IPS-18c (cell line): ENCODE data around the gene TMED1.
"Not testable (repeated sequence)": the region's sequence is repeated elsewhere in the genome, so short reads cannot be mapped to it uniquely, and the experiment has no call there.

Experiments
- H3K4me3 ChIP-seq: 2 replicates; pipeline ENCODE4 v1.7.0; 2013; ENCODE audit warnings: low read depth, mild to moderate bottlenecking, low read length, moderate library complexity; ENCODE audit not compliant: insufficient read depth
- H3K9me3 ChIP-seq: one replicate; pipeline ENCODE4 v1.6.1; 2013; ENCODE audit warnings: mild to moderate bottlenecking, low read length, moderate library complexity; ENCODE audit not compliant: control insufficient read depth, insufficient read depth

TMED1 gene

DNA sequence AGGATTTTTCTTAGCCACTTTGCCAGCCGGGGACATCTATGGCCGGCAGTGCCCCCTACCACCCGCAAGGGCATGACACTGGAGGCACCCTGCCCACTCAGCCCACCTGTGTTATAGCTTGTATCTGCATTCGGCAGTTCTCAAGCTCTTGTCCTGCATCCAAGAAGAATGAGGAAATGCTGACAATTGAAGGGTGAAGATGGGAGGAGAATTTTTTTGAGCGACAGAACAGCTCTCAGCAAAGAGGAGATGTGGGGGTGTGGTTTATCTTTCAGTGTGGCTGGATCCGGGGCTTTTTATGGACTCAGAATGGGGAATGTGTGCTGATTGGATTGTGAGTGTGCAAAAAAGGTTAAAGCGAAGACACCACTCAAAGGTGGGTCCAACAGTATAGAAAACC, 6.8 kb upstream of the TMED1 start:
- H3K9me3 ChIP-seq: peaks cover 4% of the 10 kb centered on the region
- no peak overlapping the region for H3K4me3 ChIP-seq

DNA sequence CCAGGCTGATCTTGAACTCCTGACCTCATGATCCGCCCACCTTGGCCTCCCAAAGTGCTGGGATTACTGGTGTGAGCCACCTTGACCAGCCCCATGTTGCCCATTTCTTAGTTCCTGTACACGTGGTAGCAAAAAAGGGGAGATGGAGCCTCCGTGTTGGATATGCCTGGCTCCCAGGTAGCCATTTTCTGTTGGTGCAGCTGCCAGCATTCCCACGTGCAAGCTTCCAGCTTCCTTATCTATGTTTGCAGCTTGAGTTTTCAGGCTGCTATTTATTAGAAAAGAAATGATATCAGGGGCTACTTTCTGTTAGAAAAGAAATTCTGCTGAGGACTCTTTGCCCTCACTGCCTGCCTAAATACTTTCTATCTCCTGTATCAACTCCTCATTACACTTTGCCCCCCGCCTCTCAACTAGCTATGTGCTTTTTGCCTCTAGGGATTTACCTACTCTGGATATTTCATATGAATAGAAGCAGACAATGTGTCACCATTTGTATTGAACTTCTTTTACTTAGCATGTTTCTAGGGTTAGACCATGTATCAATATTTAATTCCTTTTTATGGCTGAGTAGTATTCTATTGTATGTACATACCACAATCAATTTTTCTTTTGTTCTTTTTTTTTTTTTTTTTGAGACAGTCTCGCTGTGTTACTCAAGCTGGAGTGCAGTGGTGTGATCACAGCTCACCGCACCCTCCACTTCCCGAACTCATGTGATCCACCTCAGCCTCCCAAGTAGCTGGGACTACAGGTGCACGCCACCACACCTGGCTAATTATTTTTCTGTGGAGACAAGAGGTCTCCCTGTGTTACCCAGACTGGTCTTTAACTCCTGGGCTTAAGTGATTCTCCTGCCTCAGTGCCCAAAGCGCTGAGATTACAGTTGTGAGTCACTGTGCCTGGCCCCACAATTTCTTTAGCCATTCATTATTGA, 3.4 kb upstream of the TMED1 start:
- no peak overlapping the region for H3K4me3 ChIP-seq
- H3K9me3 ChIP-seq: peaks cover 4% of the 10 kb centered on the region

DNA sequence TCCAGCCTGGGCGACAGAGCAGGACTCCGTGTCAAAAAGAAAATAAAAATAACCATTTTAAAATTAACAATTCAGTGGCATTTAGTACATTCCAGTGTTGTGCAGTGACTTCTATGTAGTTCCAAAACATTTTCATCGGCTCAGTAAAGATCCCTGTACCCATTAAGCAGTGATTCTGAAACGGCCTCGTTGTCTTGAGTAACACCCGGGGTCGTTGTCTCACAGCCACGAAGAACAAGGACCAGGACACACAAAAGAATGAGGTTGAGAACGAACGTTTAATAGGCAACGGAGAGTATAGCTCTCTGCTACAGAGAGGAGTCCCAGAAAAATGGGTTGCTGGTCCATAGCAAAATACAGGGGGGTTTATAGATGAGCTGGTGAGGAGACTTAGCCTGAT, 2.4 kb upstream of the TMED1 start:
- no peak overlapping the region; the same call in 1 of the 2 replicates for H3K4me3 ChIP-seq
- H3K9me3 ChIP-seq: peaks cover 4% of the 10 kb centered on the region

DNA sequence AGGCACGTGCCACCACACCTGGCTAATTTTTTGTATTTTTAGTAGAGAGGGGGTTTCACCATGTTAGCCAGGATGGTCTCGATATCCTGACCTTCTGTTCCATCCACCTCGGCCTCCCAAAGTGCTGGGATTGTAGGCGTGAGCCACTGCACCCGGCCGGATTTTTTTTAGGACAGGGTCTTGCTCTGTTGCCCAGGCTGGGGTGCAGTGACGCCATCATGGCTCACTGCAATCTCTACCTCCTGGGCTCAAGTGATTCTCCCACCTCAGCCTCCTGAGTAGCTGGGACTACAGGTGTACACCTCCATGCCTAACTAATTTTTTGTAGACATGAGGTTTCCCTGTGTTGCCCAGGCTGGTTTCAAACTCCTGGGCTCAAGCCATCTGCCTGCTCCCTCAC, 1.6 kb upstream of the TMED1 start:
- not testable (repeated sequence) for H3K4me3 ChIP-seq, H3K9me3 ChIP-seq

DNA sequence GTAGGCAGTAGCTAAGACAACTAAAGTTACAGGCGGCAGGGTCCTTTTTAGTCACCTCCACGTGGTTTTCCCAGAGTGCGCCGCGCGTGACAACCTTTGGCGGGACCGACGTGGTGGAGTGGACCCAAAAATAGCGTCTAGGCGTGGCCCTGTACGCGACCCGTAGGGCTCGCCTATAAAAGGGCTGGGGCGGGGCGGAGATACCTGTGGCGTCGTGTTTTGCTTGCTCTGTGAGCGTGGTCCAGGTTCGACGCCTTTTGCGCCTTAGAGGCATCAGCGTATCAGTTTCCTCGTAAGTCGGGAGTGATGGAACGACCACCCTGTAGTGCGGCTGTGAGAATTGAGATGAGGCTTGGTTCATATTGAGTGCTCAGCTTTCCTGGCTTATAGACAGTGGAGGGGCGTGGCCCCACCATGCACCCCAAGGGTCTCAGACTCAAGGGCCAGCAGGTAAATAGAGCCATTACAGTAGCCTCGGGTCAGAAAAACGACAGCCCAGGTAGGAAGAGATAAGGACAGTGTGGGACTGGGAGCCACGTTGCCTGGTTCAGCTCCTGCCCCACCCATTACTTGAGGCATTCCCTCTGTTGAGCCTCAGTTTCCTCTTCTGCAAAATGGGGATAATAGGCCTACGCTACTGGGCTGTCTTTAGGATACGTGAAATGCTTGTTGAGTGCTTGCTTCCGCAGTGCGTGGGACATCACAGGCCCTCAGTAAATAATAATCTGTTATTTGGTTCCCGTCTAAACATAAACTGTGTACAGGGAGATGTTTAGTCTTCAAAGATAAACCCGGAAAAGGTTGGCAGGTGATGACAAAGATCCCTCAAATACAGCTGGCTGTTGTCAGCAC, 693 bp upstream of the TMED1 start:
- peaks cover 4% of the 10 kb centered on the region for H3K9me3 ChIP-seq
- H3K4me3 ChIP-seq: peak overlapping the region; percentile 85; the same call in 1 of the 2 replicates

DNA sequence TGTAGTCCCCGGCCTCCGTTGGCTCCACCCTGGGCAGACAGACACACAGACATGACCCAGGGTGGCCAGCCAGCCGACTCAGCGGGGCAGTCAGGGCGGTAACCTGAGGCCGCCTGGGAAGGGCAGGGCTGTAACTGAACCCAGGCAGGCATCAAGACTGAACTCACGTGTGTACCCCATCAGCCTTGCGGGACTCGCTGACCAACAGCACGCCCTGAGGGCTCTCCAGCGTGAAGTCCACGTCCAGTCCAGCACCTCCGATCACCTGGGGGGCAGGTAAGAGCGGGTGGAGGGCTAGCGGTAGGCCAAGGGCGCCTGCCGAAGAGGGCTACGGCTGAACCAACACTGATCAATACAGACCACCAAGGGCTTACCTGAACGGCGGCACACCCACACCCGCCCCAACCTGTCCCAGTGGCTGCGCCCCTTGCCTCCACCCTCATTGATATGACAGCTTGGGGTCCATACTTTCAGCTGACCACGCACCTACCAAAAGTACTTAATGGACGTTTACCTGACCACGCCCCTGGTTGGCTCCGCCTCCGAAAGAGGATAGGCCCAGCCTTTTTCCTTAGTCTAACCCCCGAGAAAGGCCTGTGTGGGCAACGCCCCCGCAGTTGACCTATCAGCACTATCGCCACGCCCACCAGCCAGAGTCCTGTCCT, 791 bp downstream of the TMED1 start:
- Histone ChIP-seq H3K4me3 (peak overlapping the region; percentile 43), H3K9me3 (peaks cover 4% of the 10 kb centered on the region)

DNA sequence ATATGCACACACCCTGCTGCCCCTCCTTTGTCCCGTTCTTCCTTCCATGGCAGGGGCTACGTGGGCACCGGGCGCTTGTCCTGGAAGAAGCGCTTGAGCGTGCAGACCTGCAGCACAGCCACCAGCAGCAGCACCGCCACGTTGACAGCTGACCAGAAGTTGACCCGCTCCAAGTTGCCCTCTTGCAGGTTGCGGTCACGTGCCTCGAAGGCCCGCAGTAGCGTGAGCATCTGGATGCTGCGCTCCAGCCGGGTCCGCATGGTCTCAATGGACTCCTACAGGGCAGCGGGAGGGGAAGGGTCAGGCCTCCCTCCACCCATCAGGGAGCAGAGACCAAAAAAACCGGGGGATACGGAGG, 3.1 kb downstream of the TMED1 start:
- H3K9me3 ChIP-seq: no peaks in the 10 kb centered on the region
- no peak overlapping the region for H3K4me3 ChIP-seq

DNA sequence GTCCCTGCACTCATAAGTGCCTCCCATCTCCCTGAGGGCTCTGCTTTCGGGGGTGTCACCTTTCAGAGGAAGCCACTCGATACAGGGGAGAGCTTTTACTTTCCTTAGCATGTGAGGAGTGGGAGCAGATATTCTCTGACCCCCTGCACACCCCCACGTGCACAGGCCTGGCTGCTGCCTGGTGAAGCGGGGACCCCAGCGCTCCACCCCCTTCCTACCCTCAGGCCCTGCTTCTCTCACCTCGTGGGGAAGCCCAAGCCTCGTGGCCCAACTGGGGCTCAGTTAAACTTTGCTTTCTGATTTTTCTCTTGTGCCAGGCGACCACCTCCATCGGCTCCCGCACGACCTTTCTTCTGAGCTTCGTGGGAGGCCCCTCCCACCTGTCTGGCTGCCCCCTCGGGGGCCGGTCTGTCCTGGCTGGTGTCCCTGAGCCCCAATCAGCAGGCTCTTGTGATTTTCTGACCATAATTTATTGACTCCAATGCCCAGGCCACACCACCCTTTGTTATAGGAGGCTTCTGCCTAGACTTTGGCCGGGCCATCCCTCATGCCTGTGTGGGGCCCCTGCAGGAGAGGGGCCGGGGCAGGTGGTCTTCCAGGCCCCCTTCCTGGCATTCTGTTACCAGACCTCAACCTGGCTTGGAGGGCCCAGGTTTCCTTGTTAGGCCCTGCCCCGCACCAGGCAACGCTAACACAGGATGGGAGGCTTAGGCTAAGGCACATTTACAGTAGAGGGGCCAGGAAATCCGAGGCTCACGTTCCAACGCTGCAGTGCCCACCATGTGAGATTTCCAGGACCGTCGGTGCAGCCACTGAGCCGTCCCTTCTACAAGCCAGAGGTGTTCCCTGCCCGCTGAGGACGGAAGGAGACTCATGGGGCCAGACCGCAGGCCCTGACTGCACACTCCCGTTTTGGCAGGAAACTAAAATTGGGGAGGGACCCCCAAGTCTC, 3.7 kb downstream of the TMED1 start:
- no peak overlapping the region for H3K4me3 ChIP-seq
- no peaks in the 10 kb centered on the region for H3K9me3 ChIP-seq

DNA sequence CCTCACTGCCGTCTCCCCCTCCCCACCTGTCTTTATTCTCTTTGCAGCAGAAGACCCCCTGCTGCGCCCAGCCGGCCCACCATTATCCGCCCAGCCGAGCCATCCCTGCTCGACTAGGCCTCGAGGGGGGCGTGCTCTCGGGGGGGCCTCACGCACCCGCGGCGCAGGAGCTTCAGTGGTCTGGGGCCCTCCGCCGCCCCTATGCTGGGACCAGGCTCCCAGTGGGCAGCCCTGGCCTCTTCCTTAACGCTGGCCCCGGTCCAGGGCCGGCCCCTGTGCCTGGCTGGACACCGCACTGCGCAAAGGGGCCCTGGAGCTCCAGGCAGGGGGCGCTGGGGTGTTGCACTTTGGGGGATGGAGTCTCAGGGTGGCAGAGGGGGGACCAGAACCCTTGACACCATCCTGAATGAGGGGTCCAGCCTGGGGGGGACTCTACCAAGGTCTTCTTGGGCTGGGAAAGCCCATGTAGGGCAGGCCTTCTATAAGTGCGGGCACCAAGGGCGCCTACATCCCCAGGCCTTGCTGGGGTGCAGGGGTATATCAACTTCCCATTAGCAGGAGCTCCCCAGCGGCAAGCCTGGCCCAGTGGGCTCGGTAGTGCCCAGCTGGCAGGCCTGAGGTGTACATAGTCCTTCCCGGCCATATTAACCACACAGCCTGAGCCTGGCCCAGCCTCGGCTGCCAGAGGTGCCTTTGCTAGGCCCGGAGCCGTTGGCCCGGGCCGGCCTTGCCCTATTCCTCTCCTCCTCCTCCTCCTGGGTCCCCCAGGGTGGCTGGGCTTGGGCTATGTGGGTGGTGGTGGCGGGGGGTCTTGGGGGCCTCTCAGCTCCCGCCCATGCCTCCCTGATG, 4.9 kb downstream of the TMED1 start:
- no peaks in the 10 kb centered on the region for H3K9me3 ChIP-seq
- H3K4me3 ChIP-seq: no peak overlapping the region

DNA sequence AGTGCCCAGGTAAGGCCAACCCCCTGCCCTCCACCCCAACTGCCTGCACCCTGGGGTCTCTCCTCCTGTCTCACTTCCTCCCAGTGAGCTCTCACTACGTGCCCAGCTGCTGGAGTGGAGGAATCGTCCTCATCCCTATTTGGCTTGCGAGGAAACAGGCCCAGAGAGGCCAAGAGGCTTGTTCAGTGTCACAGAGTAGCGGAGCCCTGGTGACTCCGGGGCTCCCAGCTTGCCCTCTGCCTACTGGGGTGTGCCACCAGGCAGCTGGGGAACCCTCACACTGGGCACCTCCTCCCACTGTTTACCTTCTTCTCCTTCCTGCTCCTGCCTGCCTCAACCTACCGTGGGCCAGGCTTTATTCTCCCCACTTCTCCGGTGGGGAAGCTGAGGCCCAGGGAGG, 5.6 kb downstream of the TMED1 start:
- Histone ChIP-seq H3K9me3 (no peaks in the 10 kb centered on the region), H3K4me3 (no peak overlapping the region)

DNA sequence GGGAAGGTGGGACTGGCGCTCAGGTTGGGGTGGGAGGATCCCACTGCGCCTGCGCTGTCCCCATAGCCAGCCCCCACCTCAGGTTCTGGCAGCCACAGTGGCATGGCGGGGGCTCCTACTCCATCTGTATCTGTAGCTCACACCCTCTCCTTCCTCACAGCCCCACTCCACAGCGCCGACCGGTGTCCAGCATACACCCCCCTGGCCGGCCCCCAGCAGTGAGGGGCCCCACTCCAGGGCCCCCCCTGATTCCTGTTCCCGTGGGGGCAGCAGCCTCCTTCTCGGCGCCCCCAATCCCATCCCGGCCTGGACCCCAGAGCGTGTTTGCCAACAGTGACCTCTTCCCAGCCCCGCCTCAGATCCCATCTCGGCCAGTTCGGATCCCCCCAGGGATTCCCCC, 6.0 kb downstream of the TMED1 start:
- no peaks in the 10 kb centered on the region for H3K9me3 ChIP-seq

DNA sequence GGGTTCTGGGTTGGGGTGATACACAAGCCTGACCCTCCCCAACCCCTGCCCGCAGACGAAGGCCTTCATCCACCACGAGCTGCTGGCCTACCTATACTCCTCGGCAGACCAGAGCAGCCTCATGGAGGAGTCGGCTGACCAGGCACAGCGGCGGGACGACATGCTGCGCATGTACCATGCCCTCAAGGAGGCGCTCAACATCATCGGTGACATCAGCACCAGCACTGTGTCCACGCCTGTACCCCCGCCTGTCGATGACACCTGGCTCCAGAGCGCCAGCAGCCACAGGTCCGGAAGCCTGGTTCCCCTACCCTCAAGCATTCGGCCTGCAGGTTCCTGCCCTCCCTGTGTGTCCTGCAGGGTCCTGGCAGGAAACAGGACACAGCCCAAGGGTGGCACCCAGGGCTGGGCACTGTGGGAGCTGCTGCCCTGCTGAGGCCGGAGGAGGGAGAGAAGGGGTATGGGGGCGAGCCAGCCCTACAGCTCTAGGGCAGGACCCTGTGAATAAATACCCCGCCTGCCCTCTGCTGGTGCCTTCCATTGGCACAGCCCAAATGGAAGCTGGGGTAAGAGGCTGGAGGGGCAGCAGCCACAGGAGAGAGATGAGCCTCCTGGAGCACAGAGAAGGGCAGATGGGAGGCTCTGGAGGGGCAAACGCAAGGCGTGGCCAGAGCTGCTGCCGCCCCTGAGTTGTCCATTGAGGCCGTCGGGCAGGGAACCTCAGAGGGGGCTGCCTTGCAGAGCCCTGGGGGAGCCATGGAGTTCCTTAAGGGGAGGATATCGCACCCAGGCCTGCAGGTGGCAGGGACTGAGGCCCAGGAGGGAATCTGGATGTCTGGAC, 6.8 kb downstream of the TMED1 start:
- no peaks in the 10 kb centered on the region for H3K9me3 ChIP-seq

More for the DNA sequence above, 6.0 kb downstream of the TMED1 start:
- no peak overlapping the region for H3K4me3 ChIP-seq

DNA sequence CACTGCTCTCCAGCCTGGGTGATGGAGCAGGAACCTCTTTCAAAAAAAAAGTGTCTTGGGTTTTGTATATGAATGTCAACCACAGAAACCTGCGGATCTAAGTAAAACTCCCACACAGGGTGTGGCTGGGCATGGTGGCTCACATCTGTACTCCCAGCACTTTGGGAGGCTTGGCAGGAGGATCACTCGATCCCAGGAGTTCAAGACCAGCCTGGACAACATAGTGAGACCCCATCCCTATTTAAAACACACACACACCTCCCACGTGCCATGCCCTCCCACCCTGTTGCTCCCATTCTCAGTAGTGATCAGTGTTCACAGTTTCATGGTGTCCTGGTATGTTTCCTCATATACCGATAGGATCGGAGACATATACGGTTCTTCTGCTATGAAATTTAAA, 9.2 kb downstream of the TMED1 start:
- Histone ChIP-seq H3K4me3 (no peak overlapping the region), H3K9me3 (no peaks in the 10 kb centered on the region)

More for the DNA sequence above, 6.8 kb downstream of the TMED1 start:
- no peak overlapping the region for H3K4me3 ChIP-seq

DNA sequence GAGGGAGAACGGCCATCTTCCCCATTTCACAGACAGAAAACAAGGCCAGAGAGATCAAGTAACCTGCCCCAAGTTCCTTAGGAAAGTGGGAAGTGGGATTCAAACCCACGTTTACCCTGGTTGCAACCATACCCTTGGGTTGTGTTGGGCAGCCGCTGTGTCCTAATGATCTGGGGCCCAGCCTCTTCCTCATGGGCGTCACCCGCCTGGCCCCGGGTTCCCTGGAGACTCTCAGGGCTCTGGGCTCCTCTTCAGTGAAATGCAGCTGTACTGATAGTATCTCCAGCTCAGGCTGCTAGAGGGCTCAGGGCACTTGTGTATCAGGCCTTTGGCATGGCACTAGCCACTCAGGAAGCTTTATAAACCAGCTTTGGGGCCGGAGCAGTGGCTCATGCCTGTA, 9.8 kb downstream of the TMED1 start:
- Histone ChIP-seq H3K4me3 (no peak overlapping the region), H3K9me3 (no peaks in the 10 kb centered on the region)

DNA sequence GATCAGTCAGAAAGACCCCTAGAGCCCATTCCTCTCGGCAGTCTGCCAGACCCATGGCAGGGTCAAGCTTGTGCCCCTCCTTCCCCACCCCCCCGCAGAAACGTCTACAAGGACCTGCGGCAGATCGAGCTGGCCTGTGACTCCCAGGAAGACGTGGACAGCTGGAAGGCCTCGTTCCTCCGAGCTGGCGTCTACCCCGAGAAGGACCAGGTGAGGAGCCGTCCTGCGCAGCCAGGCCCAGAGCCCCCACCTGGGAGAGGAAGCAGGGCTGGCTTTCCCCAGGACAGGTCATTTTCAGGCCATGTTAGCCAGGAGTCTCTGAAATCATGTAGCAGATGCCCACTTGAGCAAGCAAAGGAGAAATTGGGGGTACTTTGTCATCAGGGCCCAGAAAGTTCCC, 12.3 kb downstream of the TMED1 start:
- H3K4me3 ChIP-seq: no peak overlapping the region
- no peaks in the 10 kb centered on the region for H3K9me3 ChIP-seq
